Testis (tissue), 2 donors: Measurements from ENCODE around the gene CADPS2.

Experiments
- POLR2A ChIP-seq: fragments of 450-650 bp; IDR thresholded peaks from one replicate; pipeline ENCODE4 v1.6.1; 2017; ENCODE audit warnings: antibody characterized with exemption, mild to moderate bottlenecking, moderate library complexity
- TF ChIP-seq, protein P1 (sequence below), 3 experiments: fragments of 450-650 bp in 2 of 3; fragments of 200-600 bp in 1 of 3; sonication (generic) in 1 of 3; IDR thresholded peaks; one replicate each; pipeline ENCODE4 v1.5.1; 2016 to 2019; ENCODE audit warnings: antibody characterized with exemption in 3 of 3, mild to moderate bottlenecking in 2 of 3, moderate library complexity in 1 of 3

DNA sequence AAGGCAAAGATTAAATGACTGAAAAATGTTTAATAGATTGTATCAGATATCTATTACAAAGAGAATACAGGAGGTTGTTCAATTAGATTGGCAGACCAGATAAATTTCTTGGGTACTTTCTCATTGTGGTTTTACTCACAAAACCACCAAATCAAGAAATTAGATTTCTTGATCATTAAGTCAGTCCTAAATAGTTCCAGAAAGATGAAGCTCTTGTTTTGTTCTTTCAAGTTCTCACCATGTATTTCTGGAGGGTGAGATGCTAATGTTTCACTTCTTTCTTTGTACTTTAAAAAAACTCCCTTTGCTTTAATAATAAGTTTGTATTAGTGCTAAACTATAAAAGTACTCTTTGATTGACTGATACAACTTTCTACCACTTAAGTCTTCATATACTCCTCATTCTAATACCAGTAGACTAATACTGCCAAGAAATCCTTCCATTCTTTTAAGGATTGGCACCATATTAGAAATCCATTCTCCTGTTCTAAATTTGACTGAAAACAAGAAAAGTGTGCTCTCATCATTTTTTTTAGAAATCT is 256.8 kb downstream of the CADPS2 start:
- TF ChIP-seq POLR2A, result no peak
- TF ChIP-seq, protein P1, sequence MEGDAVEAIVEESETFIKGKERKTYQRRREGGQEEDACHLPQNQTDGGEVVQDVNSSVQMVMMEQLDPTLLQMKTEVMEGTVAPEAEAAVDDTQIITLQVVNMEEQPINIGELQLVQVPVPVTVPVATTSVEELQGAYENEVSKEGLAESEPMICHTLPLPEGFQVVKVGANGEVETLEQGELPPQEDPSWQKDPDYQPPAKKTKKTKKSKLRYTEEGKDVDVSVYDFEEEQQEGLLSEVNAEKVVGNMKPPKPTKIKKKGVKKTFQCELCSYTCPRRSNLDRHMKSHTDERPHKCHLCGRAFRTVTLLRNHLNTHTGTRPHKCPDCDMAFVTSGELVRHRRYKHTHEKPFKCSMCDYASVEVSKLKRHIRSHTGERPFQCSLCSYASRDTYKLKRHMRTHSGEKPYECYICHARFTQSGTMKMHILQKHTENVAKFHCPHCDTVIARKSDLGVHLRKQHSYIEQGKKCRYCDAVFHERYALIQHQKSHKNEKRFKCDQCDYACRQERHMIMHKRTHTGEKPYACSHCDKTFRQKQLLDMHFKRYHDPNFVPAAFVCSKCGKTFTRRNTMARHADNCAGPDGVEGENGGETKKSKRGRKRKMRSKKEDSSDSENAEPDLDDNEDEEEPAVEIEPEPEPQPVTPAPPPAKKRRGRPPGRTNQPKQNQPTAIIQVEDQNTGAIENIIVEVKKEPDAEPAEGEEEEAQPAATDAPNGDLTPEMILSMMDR (IDR thresholded peaks at IDR 0.05), result no peak
